CD4-positive, alpha-beta T cell (primary cell): ENCODE results near the gene GRB2. TPM values are rescaled to one million over a fixed set of nuclear protein-coding genes. Genes with fewer than 3 reads are reported as not detected.
A peak's percentile ranks its signal among the peaks of the same experiment; 100 is the strongest.

ENCODE experiments used
- ATAC-seq: fragments of 200-7000 bp; cut with Tn5 transposase; one replicate; pipeline ENCODE4 v1.10.0; 2022; ENCODE audit warnings: mild to moderate bottlenecking; ENCODE audit not compliant: poor library complexity
- CTCF ChIA-PET: fragments of 350-600 bp; sonication (Branson Sonifier 250); formaldehyde crosslinking; loops from one replicate; lab custom pipeline; 2021; ENCODE audit warnings: antibody characterized with exemption, inconsistent platforms; lab: Charles Lee
- POLR2A ChIA-PET: fragments of 350-600 bp; sonication (Branson Sonifier 250); formaldehyde crosslinking; loops from one replicate; lab custom pipeline; 2021; ENCODE audit warnings: antibody characterized with exemption, inconsistent platforms; lab: Charles Lee
- DNase-seq, 14 experiments: peaks; one replicate each; pipeline ENCODE4 v3.0.0-alpha.2; 2013 to 2020; ENCODE audit warnings: mixed read lengths in 2 of 14
- H3K27ac ChIP-seq, 2 donors: one replicate each; pipeline versions ENCODE4 v1.5.1 to v1.7.0; 2013; ENCODE audit warnings: low read length in 2 of 2, low read depth in 1 of 2, mild to moderate bottlenecking in 1 of 2
- H3K27me3 ChIP-seq, 2 experiments: 1 replicate in 1 of 2; 2 replicates in 1 of 2; pipeline versions ENCODE4 v1.6.1 to v1.7.0; 2013; ENCODE audit warnings: low read length in 2 of 2, control low read depth in 1 of 2, mild to moderate bottlenecking in 1 of 2, moderate library complexity in 1 of 2; ENCODE audit not compliant: insufficient read depth in 2 of 2, control insufficient read depth in 1 of 2
- H3K36me3 ChIP-seq: one replicate; pipeline ENCODE4 v1.6.1; 2013; ENCODE audit warnings: low read length, control low read depth; ENCODE audit not compliant: insufficient read depth
- H3K4me1 ChIP-seq: one replicate; pipeline ENCODE4 v1.6.1; 2013; ENCODE audit warnings: low read length, control low read depth; ENCODE audit not compliant: insufficient read depth
- H3K4me3 ChIP-seq: one replicate; pipeline ENCODE4 v1.5.1; 2013; ENCODE audit warnings: mild to moderate bottlenecking, low read length, moderate library complexity
- H3K9me3 ChIP-seq, 2 experiments: 1 replicate in 1 of 2; 2 replicates in 1 of 2; pipeline versions ENCODE4 v1.6.1 to v1.7.0; 2013; ENCODE audit warnings: low read length in 2 of 2, mild to moderate bottlenecking in 2 of 2, control low read depth in 1 of 2, moderate library complexity in 1 of 2; ENCODE audit not compliant: control insufficient read depth in 1 of 2, insufficient read depth in 1 of 2
- H3K27ac Mint-ChIP-seq: one replicate; pipeline ENCODE4 v1.8.0; 2020; ENCODE audit warnings: mixed read lengths
- H3K27me3 Mint-ChIP-seq: one replicate; pipeline ENCODE4 v1.8.0; 2021; ENCODE audit warnings: mixed read lengths
- H3K36me3 Mint-ChIP-seq: one replicate; pipeline ENCODE4 v1.8.0; 2021; ENCODE audit warnings: low read depth, mixed read lengths
- H3K4me1 Mint-ChIP-seq: one replicate; pipeline ENCODE4 v1.8.0; 2021; ENCODE audit warnings: low read depth, mixed read lengths
- H3K4me3 Mint-ChIP-seq: one replicate; pipeline ENCODE4 v1.8.0; 2020; ENCODE audit warnings: mild to moderate bottlenecking, mixed read lengths
- H3K9me3 Mint-ChIP-seq: one replicate; pipeline ENCODE4 v1.8.0; 2020; ENCODE audit warnings: mixed read lengths
- intact Hi-C, 2 experiments: fragments of 100-400 bp; cut with DNase I in 1 of 2; cut with micrococcal nuclease in 1 of 2; formaldehyde crosslinking; loops; one replicate each; pipeline versions ENCODE4 v1.15.1 to v1.9.0; 2023 to 2025; cut with DNase I, micrococcal nuclease
- total RNA-seq, 174 experiments: library from RNA in 2 of 174; stranded (reverse) in 2 of 174; gene quantifications; one replicate each; pipeline ENCODE4 v1.2.3 and lab custom pipeline; 2021 to 2026
- TF ChIP-seq, protein P1 (sequence below): fragments of 200-600 bp; IDR thresholded peaks from one replicate; pipeline ENCODE4 v1.8.0; 2022; ENCODE audit warnings: antibody characterized with exemption, mild to moderate bottlenecking

Gene GRB2
- total RNA-seq, 2 experiments from 2014 or later = 88.8 to 92.6 TPM

DNA sequence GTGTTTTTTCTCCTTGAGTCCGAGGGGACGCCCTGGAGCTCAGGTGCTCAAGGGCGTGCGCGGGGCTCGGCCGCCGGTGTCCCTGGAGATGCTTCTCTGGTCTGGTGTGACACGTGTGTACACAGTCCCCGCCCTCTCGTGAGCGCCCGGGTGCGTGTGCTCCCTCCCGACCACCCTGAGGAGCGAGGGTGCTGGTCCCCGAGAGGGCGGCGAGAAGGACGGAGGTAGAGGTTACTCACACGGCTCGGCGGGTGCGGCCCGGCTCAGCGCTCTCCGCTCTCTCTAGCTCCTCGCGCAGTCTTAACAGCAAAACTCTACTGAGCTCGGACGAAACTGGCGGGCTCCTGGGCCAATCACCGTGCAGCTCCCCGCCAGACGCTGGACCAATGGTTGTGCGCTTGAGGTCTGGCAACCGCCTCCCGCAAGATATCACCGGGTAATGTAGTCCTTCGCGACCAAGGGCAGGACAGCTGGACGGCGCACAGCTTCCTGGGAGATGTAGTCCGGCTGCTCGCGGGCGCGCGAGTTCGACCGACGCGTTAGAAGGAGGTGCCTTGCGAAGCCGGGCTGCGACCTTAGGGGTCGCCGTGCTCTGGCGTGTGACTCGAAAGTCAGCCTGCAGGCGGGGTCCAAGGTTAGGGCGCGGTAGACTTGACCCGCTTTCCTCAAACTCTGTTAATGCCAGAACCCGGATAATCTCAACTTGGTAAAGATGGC is 116.2 kb downstream of the GRB2 start, which contains the start of gene SLC25A19:
SLC25A19 (minus strand) TSS at position 319 of the 717 bp plus-strand sequence. CDS start 2,669 bp downstream, outside the sequence.
- H3K4me3 ChIP-seq = peak within 1 kb of the TSS; percentile 64
- POLR2A ChIA-PET = interaction anchor here (0.5 to 3.2 kb wide), 54 partner anchors 9 to 566 kb away, joined by 3 to 181 read pairs (median 4); partner anchors contain the start of genes CDR2L, FDXR, GGA3 and GRB2
- CTCF ChIA-PET = interaction anchor here (0.6 to 4.9 kb wide), 16 partner anchors 19 to 566 kb away, joined by 3 to 66 read pairs (median 4); partner anchors contain the start of genes GGA3, GRB2, MIF4GD and MRPS7

DNA sequence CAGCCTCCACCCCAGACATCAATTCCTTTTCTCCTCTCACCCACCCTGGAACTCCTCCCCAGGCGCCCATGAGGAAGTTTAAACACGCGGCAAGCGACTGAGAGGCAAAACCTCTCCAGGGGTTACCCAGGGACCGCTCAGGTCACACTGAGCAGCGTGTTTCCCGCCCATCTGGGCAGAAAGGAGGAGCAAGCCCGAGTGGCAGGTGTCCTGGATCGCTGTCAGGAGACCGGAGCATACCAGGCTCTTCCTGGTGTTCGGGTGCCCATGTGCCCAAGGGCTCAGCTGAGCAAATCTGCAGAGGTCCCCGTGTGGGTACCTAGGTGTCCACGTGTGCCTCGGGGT is 116.7 kb downstream of the GRB2 start:
- Histone ChIP-seq H3K27ac (peak overlapping the region; percentile 95 to 99), H3K36me3 (peaks cover 13% of the 10 kb centered on the region), H3K4me1 (peaks cover 21% of the 10 kb centered on the region), H3K4me3 (peak overlapping the region; percentile 64), H3K9me3 (no peaks in the 10 kb centered on the region), H3K27me3 (no peaks in the 10 kb centered on the region)
- Mint-ChIP-seq H3K4me1 (peaks cover 22% of the 10 kb centered on the region), H3K4me3 (peak overlapping the region; percentile 99), H3K27me3 (no peaks in the 10 kb centered on the region), H3K36me3 (peaks cover 24% of the 10 kb centered on the region), H3K27ac (peak overlapping the region; percentile 98), H3K9me3 (no peaks in the 10 kb centered on the region)
- DNase-seq (peak in 7 of 14 experiments; percentile 14 to 45 (median 23)), ATAC-seq (peak; percentile 1)
- ChIA-PET CTCF (interaction anchor here (0.6 to 4.9 kb wide), 16 partner anchors 18 to 566 kb away, joined by 3 to 66 read pairs (median 4); partner anchors contain the start of genes GGA3, GRB2, MIF4GD and MRPS7), POLR2A (interaction anchor here (0.5 to 3.2 kb wide), 50 partner anchors 9 to 567 kb away, joined by 3 to 181 read pairs (median 4); partner anchors contain the start of genes FDXR, GGA3, GRB2 and JPT1)
- TF ChIP-seq, protein P1, sequence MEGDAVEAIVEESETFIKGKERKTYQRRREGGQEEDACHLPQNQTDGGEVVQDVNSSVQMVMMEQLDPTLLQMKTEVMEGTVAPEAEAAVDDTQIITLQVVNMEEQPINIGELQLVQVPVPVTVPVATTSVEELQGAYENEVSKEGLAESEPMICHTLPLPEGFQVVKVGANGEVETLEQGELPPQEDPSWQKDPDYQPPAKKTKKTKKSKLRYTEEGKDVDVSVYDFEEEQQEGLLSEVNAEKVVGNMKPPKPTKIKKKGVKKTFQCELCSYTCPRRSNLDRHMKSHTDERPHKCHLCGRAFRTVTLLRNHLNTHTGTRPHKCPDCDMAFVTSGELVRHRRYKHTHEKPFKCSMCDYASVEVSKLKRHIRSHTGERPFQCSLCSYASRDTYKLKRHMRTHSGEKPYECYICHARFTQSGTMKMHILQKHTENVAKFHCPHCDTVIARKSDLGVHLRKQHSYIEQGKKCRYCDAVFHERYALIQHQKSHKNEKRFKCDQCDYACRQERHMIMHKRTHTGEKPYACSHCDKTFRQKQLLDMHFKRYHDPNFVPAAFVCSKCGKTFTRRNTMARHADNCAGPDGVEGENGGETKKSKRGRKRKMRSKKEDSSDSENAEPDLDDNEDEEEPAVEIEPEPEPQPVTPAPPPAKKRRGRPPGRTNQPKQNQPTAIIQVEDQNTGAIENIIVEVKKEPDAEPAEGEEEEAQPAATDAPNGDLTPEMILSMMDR = no peak
- intact Hi-C loops = loop anchor here (1.0 to 5.0 kb wide), 6 partner anchors 17 to 228 kb away; partner anchors contain the start of genes GRB2 (in 2 of the 2), MIF4GD (in 2 of the 2), GGA3 (in 1 of the 2) and MRPS7 (in 1 of the 2)

More for the DNA sequence above, 116.2 kb downstream of the GRB2 start, which contains the start of gene SLC25A19:
- Histone ChIP-seq H3K4me1 (peaks cover 21% of the 10 kb centered on the region), H3K9me3 (no peaks in the 10 kb centered on the region), H3K27ac (peak within 1 kb of the TSS; percentile 95 to 99), H3K36me3 (peaks cover 13% of the 10 kb centered on the region), H3K27me3 (no peaks in the 10 kb centered on the region)
- Mint-ChIP-seq H3K4me1 (peaks cover 22% of the 10 kb centered on the region), H3K4me3 (peak within 1 kb of the TSS; percentile 99), H3K36me3 (peaks cover 22% of the 10 kb centered on the region), H3K27me3 (no peaks in the 10 kb centered on the region), H3K9me3 (no peaks in the 10 kb centered on the region), H3K27ac (peak within 1 kb of the TSS; percentile 98)
- intact Hi-C loops = loop anchor here (1.0 to 5.0 kb wide), 6 partner anchors 18 to 228 kb away; partner anchors contain the start of genes GRB2 (in 2 of the 2), MIF4GD (in 2 of the 2), GGA3 (in 1 of the 2) and MRPS7 (in 1 of the 2)
- DNase-seq (peak; percentile 91 to 99 (median 94)), ATAC-seq (peak; percentile 87)
- TF ChIP-seq, protein P1 = peak; percentile 45

DNA sequence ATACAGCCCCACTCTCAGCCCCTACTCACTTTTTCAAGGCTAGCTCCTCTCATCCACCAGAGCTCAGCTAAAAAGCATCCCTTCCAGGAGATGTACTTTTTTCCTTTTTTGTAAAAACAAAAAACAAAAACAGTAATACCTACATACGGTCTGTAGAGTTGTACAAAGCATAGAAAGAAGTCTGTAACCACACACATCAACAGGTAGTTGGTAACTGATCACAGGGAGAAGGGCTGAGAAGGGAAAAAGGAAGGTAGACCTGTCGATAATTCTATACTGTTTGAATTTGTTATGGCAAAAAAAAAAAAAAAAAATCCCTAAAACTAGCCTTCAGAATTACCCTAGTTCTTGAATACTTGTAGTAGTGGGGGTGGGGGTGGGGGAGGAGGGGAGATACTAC is 117.1 kb downstream of the GRB2 start:
- TF ChIP-seq, protein P1 = no peak
- DNase-seq (no peak), ATAC-seq (no peak)
- intact Hi-C loops = loop anchor here in 1 of 2 experiments (2.0 to 5.0 kb wide), 2 partner anchors 169 to 228 kb away; partner anchors contain the start of genes TMEM94 and TSEN54
- peak overlapping the region in 1 of 2 donors; percentile 95 for H3K27ac ChIP-seq
- peaks cover 22% of the 10 kb centered on the region for H3K4me1 Mint-ChIP-seq
- no peaks in the 10 kb centered on the region for H3K27me3 ChIP-seq
- POLR2A ChIA-PET = interaction anchor here (1.0 to 3.2 kb wide), 20 partner anchors 11 to 492 kb away, joined by 3 to 181 read pairs (median 10); partner anchors contain the start of genes FDXR, GGA3, GRB2 and LLGL2
- CTCF ChIA-PET = interaction anchor here (0.6 to 4.9 kb wide), 8 partner anchors 18 to 567 kb away, joined by 3 to 66 read pairs (median 5); partner anchors contain the start of genes GGA3, MIF4GD, MRPS7 and TMEM94
- H3K4me1 ChIP-seq = peaks cover 21% of the 10 kb centered on the region
- H3K36me3 Mint-ChIP-seq = peaks cover 28% of the 10 kb centered on the region
- H3K27me3 Mint-ChIP-seq = no peaks in the 10 kb centered on the region
- peak overlapping the region; percentile 64 for H3K4me3 ChIP-seq
- no peaks in the 10 kb centered on the region for H3K9me3 Mint-ChIP-seq
- peak overlapping the region; percentile 98 for H3K27ac Mint-ChIP-seq
- peaks cover 17% of the 10 kb centered on the region for H3K36me3 ChIP-seq
- peak overlapping the region; percentile 99 for H3K4me3 Mint-ChIP-seq
- no peaks in the 10 kb centered on the region for H3K9me3 ChIP-seq
